Left ventricle myocardium inferior (tissue), 1 donor: ENCODE results near the gene USP43. TPM values are rescaled to one million over a fixed set of nuclear protein-coding genes. Genes with fewer than 3 reads are reported as not detected.
"Not testable (repeated sequence)": the region's sequence is repeated elsewhere in the genome, so short reads cannot be mapped to it uniquely, and the experiment has no call there.

Experiments
- DNase-seq: peaks from one replicate; pipeline ENCODE4 v3.0.0-alpha.2; 2020
- H3K27ac ChIP-seq: fragments of 200-600 bp; replicated peaks from 2 replicates; pipeline ENCODE4 v1.8.0; 2021
- H3K27me3 ChIP-seq: fragments of 200-600 bp; 2 replicates; pipeline ENCODE4 v1.8.0; 2021; ENCODE audit warnings: low read depth
- H3K36me3 ChIP-seq: fragments of 200-600 bp; 2 replicates; pipeline ENCODE4 v1.8.0; 2021
- H3K4me1 ChIP-seq: fragments of 200-600 bp; 2 replicates; pipeline ENCODE4 v1.8.0; 2021
- H3K4me3 ChIP-seq: fragments of 200-600 bp; 2 replicates; pipeline ENCODE4 v1.8.0; 2021; ENCODE audit warnings: mild to moderate bottlenecking, moderate library complexity
- H3K9me3 ChIP-seq: fragments of 200-600 bp; replicated peaks from 2 replicates; pipeline ENCODE4 v1.8.0; 2021
- CTCF ChIP-seq: fragments of 200-600 bp; IDR thresholded peaks from 2 replicates; pipeline ENCODE4 v1.8.0; 2021; ENCODE audit warnings: antibody characterized with exemption, mild to moderate bottlenecking, borderline replicate concordance
- intact Hi-C: fragments of 100-400 bp; cut with micrococcal nuclease; formaldehyde crosslinking; loops from one replicate; pipeline ENCODE4 v1.11.0; 2022
- long read RNA-seq: library from polyadenylated mRNA; unstranded; transcript quantifications from one replicate; pipeline ENCODE4 v2.0.0, GENCODE V29; 2021
- total RNA-seq: library from RNA; stranded (reverse); fragmentation: NEBNext Ultra II Directional; extraction: Animal tissue kit (Norgen Biotek cat#: 25700); gene quantifications from one replicate; pipeline ENCODE4 v1.2.1, GENCODE V29; 2021
- donor health status: DM: no; HTN: yes; CAD: no; lungs with severe emphysema.

Gene USP43
- total RNA-seq, result 0.08 TPM
- long read RNA-seq, partial matches to known transcripts, result 0 of 1 reads
- long read RNA-seq, other reads (novel, unspliced or antisense), result 0 of 1 reads

GRCh38 chr17:9644910-9645751, at the start of gene USP43:
USP43 (plus strand) TSS chr17:9645517; CDS start chr17:9645633, 116 bp downstream.
- no peak within 1 kb of the TSS for H3K27ac ChIP-seq
- DNase-seq, result no peak

GRCh38 chr17:9597638-9598037, 47.7 kb upstream of the USP43 start:
- H3K27ac ChIP-seq, H3K9me3 ChIP-seq, intact Hi-C loops, H3K4me1 ChIP-seq, H3K36me3 ChIP-seq, DNase-seq, H3K4me3 ChIP-seq: not testable (repeated sequence)
- H3K27me3 ChIP-seq, result peaks cover 45% of the 10 kb centered on the region

More at GRCh38 chr17:9644910-9645751, at the start of gene USP43:
- peaks cover 19% of the 10 kb centered on the region for H3K4me1 ChIP-seq
- no peaks in the 10 kb centered on the region for H3K36me3 ChIP-seq
- H3K27me3 ChIP-seq, result peaks cover 87% of the 10 kb centered on the region
- H3K9me3 ChIP-seq, result peaks cover 3% of the 10 kb centered on the region
- no peak for TF ChIP-seq CTCF
- peak within 1 kb of the TSS; percentile 69 for H3K4me3 ChIP-seq
- intact Hi-C loops, result no loop called here

- Histone ChIP-seq H3K27me3 (peaks cover 47% of the 10 kb centered on the region), H3K36me3 (no peaks in the 10 kb centered on the region), H3K9me3 (no peaks in the 10 kb centered on the region), H3K27ac (no peak overlapping the region), H3K4me1 (no peaks in the 10 kb centered on the region), H3K4me3 (no peak overlapping the region)
- no peak for DNase-seq
- TF ChIP-seq CTCF, result no peak
- intact Hi-C loops, result no loop called here
Measured at GRCh38 chr17:9598661-9599060, 46.7 kb upstream of the USP43 start.

GRCh38 chr17:9604583-9604982, 40.7 kb upstream of the USP43 start:
- H3K4me1 ChIP-seq, H3K4me3 ChIP-seq, H3K9me3 ChIP-seq, intact Hi-C loops, DNase-seq, H3K36me3 ChIP-seq, H3K27ac ChIP-seq: not testable (repeated sequence)
- peaks cover 32% of the 10 kb centered on the region for H3K27me3 ChIP-seq

GRCh38 chr17:9606453-9606852, 38.9 kb upstream of the USP43 start:
- no peak for DNase-seq
- peaks cover 23% of the 10 kb centered on the region for H3K27me3 ChIP-seq

GRCh38 chr17:9607058-9607457, 38.3 kb upstream of the USP43 start:
- H3K27ac ChIP-seq, intact Hi-C loops, H3K4me3 ChIP-seq, DNase-seq, H3K36me3 ChIP-seq, H3K9me3 ChIP-seq, H3K4me1 ChIP-seq: not testable (repeated sequence)
- H3K27me3 ChIP-seq, result peaks cover 17% of the 10 kb centered on the region

More at GRCh38 chr17:9606453-9606852, 38.9 kb upstream of the USP43 start:
- no peaks in the 10 kb centered on the region for H3K9me3 ChIP-seq
- no peaks in the 10 kb centered on the region for H3K4me1 ChIP-seq
- intact Hi-C loops, result no loop called here
- no peak overlapping the region for H3K27ac ChIP-seq
- H3K36me3 ChIP-seq, result no peaks in the 10 kb centered on the region
- no peak for TF ChIP-seq CTCF
- H3K4me3 ChIP-seq, result no peak overlapping the region

GRCh38 chr17:9611557-9611956, 33.8 kb upstream of the USP43 start:
- Histone ChIP-seq H3K27me3 (peaks cover 9% of the 10 kb centered on the region), H3K36me3 (no peaks in the 10 kb centered on the region), H3K4me3 (no peak overlapping the region), H3K27ac (no peak overlapping the region), H3K9me3 (peaks cover 4% of the 10 kb centered on the region), H3K4me1 (no peaks in the 10 kb centered on the region)
- DNase-seq, result no peak
- intact Hi-C loops, result no loop called here
- TF ChIP-seq CTCF, result no peak
